ENCODE results near the gene DHRS1.
A peak's percentile ranks its signal among the peaks of the same experiment; 100 is the strongest.

Gene DHRS1

DNA sequence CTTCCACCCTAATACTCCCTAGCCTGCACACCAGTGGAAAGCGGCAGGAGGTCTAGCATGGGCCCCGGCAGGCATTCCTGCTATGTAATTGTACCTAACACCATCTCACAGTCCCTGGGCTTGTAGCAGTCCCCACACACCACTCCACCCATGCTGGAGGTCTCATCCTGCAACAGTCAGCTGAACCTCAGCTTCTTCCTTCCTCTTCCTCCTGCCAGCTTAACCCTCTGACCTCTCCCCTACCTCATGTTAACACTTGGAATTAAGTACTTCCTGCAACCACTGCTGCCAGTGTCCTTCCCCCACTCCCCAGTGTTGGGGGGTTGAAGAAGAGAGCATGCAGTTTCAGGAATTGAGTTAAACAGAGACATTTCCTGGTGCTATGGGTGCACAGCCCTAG is 27.7 kb upstream of the DHRS1 start:
- DNase-seq: peak; percentile 83 to 88

DNA sequence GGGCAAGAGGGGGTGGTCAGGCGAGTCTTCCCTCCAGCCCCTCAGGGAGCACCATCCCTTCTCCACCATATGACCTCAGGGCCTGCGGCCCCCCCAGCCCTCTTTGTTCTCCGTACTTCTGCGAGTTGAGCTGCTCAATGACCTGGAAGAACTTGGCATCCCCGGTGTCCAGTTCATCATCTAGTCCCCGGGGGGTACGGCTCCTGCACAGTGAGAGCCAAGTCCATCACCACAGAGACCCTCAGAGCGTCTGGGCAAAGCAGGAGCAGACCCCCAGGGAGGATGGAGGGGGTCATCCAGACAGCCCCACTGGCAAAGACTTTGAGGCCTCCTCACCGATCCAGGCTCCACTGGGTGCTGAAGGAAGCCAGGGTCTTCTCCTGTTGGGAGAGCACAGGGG is 26.4 kb upstream of the DHRS1 start:
- no peak for DNase-seq

DNA sequence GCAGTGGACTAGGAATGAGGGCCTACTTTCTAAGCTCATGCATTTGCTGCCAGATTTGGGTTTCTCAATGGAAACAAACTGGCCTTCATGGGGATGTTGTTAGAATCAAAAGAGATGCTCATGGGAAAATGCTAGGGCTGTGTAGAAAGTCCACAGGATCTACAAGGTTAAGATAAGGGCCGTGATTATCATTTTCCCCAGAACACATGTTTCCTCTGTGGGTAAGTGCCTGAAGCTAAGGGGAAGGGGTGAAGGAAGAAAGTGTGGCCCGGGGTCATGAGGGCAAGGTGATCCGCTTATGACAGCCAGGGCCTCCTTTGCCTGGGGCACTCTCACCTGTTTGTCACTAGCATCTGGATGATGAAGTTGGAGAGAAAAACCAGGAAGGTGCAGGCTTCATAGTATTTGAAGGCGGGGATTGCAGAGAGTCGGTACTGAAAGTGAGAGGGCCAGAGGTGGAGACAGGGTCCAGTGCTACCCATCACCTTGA is 25.5 kb upstream of the DHRS1 start:
- DNase-seq: no peak

DNA sequence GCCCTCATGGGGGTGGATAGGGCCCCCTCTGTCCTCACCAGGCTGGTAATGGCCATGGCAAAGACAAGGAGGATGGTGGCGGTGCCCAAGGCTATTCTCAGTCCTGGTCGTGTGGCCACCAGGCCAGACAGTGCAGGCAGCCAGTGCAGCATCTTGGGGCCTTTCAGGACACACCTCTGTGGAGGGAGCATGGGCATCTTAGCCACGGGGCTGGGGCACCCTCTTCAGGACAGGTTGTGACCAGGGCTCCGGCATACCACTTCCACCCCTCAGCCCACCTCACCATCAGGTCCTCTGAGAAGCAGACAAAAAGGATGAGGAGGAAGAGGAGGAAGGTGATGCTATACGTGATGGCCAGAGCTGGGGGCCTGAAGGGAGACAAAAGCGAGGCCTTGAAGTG is 24.4 kb upstream of the DHRS1 start:
- DNase-seq: no peak

DNA sequence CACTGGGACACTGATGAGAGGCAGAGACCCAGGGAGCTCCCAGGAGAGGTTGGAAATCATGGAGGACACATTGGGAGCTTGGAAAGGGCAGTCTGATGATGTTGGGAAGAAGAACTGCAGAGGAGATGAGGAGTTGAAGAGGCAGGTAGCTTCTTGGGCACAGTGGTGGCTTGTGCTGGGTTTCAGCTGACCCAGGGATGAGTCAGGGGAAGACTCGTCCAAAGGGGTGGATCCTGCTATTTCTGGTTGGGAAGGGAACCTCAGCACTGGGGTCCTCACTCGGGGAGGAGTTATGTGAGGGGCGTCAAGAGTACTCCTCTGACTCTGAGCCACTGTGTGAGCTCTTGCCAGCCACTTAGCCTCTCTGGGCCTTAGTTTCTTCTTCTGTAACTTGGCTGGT is 23.8 kb upstream of the DHRS1 start:
- DNase-seq: no peak

DNA sequence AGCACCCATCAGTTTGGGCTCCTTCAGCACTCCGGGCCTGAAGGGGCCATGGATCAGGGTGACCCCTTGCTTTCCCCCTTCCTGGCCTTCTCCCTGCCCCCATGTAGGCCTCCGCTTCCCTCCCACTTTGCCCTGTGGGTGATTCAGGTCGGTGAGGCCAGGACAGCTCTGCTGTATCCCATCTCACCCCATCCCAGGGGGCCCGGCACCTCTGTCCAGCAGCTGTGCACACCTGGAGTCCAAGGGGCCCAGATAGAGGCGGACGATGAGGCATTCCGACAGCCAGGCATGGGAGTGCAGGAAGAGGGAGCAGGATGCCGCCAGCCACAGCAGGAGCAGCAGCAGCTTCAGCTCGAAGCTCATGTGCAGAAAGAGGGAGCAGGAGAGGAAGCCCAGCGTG is 23.1 kb upstream of the DHRS1 start:
- no peak for DNase-seq

DNA sequence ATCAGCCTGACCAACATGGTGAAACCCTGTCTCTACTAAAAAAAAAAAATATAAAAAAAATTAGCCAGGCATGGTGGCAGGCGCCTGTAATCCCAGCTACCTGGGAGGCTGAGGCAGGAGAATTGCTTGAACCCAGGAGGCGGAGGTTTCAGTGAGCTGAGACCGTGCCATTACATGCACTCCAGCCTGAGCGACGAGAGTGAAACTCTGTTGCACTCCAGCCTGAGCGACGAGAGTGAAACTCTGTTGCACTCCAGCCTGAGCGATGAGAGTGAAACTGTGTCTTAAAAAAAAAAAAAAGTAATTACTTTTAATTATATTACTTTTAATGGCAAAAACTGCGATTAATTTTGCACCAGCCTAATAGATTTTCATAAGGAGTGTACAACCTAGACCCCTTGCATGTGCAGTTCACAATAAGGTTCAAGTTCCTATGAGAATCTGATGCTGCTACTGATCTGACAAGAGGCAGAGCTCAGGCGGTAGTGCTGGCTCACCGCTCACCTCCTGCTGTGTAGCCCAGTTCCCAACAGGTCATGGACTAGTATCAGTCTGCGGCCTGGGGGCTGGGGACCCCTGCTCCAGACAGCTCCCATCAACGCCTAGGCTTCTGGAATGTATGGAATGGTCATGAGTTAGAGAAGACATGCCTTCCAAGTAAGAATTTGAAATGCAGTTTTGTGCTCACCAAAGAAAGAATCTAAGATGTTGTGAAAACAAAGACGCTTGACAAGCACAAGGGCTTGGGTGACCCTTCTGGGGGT is 21.8 kb upstream of the DHRS1 start:
- DNase-seq: no peak

DNA sequence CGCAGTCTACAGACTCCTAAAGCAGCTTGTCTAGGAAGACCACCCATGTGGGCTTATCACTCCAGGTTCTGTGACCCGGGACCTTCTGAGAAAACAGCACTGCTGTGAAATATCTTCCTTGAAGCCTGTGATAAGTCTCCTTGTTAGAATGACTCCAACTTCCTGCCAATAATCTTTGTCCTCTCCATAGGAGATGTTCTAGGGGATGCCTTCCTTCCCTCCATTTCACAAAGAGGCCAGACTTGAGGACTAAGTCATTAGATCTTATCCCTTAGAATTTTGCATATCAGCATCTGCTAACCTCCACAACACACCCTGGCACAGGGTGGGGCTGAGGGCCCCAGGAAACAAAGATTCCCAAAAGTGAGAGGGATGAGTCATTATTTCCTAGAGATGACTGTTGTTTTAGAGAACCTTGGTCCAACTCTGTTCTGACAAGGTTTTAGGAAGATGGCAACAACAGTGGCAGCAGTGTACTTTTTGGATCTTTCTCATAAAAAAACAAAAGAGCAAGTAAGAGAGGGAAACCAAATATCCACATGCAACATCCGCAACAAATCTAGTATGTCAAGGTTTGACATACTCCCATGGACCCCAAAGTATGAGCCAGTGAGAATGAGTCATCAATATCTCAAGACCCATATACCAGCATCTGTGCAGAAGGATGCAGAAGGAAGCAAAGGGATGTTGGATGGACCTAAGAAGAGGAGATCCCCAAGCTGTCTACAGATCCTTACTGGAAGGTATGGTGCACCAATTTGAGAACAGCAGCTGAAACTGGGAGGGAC is 17.8 kb upstream of the DHRS1 start:
- DNase-seq: no peak

DNA sequence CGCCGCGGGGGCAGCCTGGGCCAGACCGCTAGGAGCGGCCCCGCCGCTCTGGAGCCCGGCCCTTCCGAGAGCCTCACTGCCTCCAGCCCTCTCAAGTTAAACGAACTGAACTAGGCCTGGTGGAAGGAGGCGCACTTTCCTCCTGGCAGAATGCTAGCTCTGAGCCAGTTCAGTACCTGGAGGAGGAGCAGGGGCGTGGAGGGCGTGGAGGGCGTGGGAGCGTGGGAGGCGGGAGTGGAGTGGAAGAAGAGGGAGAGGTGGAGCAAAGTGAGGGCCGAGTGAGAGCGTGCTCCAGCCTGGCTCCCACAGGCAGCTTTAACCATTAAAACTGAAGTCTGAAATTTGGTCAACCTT is 17.0 kb upstream of the DHRS1 start:
- no peak for DNase-seq

DNA sequence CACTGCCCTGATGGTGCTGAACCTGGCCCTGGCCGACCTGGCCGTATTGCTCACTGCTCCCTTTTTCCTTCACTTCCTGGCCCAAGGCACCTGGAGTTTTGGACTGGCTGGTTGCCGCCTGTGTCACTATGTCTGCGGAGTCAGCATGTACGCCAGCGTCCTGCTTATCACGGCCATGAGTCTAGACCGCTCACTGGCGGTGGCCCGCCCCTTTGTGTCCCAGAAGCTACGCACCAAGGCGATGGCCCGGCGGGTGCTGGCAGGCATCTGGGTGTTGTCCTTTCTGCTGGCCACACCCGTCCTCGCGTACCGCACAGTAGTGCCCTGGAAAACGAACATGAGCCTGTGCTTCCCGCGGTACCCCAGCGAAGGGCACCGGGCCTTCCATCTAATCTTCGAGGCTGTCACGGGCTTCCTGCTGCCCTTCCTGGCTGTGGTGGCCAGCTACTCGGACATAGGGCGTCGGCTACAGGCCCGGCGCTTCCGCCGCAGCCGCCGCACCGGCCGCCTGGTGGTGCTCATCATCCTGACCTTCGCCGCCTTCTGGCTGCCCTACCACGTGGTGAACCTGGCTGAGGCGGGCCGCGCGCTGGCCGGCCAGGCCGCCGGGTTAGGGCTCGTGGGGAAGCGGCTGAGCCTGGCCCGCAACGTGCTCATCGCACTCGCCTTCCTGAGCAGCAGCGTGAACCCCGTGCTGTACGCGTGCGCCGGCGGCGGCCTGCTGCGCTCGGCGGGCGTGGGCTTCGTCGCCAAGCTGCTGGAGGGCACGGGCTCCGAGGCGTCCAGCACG is 16.4 kb upstream of the DHRS1 start:
- no peak for DNase-seq

DNA sequence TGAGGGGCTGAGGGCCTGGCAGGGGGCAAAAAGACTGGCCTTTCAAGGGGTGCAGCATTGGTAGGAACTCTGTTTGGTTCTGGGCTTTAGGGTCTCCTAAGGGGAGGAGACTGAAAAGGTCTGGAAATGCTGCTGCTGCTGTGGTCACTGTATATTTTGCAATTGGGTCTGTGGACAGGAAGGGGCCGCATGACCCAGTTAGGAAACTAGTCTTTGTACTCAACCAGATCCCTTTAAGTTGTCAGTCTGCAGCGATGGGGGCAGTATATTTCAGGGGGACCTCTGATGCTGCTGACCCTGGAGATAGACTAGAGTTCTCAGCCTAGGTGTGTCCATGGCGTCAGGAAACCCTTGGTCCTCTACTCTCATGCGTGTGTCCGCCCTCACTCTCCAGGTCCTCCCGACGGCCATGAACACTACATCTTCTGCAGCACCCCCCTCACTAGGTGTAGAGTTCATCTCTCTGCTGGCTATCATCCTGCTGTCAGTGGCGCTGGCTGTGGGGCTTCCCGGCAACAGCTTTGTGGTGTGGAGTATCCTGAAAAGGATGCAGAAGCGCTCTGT is 15.7 kb upstream of the DHRS1 start:
- DNase-seq: no peak

DNA sequence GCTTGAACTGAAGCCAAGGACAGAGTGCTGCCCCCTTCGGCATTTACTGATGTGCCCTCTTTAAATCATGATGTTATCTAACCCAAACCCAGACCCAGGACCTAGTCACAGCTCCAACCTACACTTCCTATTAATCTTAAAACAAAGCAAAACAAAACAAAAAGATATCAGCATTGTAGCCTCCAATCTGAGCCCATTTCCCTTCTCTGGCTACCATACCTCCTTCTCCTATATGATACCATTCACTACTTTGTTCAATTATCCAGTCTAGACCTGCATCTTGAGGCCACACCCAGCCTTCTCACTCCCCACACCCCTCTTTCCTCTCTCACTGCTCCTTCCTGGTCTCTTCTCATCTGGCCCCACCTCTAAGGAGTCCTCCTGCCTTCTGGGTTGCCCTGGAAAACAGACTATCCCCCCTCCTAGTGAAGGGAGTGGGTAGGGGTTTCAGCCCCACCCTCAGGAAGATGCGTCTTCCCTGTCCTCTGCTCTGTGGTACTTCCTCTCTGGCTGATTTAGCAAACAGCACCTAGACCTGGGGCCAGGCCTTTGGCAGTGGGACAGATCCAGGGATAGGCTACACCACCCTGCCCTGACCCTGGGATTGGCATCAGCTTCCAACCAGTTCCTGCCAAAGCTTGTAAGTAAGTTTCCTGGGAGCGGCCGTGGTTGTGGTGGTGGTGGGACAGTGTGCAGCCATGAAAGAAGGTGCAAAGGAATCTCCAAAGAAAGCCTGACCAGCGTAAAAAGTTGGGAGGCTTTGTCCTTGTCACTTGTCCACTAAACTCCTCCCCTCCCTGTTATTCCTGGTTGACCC is 15.0 kb upstream of the DHRS1 start:
- no peak for DNase-seq

DNA sequence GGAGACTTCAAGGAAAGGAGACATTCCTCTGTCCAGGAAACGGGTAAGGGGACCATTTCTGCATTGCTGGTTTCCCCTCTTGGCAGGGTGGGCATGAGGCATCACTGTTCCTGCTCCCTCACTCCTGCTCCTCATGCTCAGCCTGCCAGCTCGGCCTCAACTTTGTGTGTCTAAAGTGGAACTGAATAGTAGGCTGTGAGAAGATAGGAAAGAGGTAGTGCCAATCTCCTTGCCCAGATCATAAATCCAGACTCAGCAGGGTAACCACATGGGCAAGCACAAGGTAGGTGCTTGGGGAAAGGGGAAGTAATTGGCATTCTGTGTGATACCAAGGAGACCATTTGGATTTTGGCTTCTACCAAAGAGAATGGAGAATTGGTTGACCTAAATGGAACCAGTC is 14.3 kb upstream of the DHRS1 start:
- DNase-seq: no peak

DNA sequence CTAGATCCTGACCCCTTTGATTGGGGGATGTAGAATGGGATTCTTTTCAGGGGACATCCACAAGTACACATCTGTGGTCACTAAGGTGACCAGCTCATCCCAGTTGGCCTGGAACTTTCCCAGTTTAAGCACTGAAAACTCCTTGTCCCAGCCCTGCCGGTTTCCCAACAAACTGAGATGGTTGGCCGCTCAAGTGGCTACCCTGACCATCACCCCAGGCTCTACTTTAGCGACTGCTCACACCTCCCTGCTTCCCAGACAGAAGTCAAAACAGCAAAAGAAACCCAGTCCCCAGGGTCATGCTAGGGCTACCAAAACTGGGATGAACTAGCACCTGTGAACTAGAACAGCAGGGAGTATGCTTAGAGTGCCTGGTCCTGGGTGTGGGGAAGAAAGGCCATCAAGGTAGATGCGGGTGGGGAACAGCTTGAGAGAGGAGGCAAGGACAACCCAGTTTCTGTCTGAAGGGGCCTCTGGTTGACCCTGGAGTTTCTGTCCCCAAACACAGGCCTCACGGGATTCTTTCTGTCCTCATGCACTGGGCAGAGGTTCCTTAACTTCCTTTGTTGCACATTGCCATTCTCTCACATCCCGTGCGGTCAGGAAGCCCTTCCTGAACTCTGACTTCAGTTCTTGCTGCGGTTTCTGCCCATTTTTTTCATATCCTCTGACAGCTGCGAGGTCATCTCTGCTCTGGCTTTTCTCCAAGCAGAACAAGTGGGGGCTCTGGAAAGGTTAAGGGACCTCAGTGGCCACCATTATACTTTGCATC is 13.3 kb upstream of the DHRS1 start:
- peak; percentile 89 to 90 for DNase-seq

DNA sequence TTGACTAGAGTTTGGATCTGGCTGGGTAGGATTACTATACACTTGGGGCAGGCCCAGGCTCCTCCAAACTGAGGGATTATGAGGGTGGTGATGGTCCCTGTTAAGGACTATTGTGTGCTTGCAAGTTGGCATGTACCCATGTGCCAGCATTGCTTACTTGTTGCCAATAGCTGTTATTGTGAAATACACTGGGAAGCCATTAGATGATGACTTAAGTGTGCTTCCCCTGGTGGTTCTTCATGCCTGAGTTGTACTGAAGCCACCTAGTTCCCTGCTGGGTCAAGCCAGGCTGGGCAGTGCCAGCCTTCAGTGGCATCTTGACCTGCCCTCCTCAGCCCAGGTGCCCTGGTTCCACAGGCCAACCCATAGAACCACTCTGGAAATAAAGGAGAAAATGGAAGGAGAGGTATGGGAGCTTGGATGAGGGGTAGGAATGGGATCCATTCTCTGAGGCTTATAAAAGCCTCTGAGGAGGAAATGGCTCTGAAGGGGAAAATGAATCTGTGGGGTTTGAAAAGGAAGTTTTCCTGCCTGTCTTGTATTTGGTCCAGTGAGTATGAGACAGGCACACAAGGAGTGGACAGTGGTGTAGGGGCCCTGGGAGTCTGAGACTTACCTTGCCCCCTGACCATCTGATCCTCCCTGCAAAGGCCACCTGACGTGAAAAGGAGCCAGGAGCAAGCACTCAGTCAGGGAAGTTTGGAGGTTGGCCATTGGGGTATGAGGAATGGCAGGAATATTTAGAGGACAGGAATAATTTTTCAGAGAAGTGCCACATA is 12.4 kb upstream of the DHRS1 start:
- DNase-seq: no peak

DNA sequence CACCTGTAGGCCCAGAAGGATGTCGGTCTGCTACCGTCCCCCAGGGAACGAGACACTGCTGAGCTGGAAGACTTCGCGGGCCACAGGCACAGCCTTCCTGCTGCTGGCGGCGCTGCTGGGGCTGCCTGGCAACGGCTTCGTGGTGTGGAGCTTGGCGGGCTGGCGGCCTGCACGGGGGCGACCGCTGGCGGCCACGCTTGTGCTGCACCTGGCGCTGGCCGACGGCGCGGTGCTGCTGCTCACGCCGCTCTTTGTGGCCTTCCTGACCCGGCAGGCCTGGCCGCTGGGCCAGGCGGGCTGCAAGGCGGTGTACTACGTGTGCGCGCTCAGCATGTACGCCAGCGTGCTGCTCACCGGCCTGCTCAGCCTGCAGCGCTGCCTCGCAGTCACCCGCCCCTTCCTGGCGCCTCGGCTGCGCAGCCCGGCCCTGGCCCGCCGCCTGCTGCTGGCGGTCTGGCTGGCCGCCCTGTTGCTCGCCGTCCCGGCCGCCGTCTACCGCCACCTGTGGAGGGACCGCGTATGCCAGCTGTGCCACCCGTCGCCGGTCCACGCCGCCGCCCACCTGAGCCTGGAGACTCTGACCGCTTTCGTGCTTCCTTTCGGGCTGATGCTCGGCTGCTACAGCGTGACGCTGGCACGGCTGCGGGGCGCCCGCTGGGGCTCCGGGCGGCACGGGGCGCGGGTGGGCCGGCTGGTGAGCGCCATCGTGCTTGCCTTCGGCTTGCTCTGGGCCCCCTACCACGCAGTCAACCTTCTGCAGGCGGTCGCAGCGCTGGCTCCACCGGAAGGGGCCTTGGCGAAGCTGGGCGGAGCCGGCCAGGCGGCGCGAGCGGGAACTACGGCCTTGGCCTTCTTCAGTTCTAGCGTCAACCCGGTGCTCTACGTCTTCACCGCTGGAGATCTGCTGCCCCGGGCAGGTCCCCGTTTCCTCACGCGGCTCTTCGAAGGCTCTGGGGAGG is 11.3 kb upstream of the DHRS1 start, which contains the start of gene LTB4R:
Gene LTB4R (plus strand): TSS at position 857 of the 959 bp plus-strand sequence. CDS start 4,150 bp downstream, outside the sequence.
- DNase-seq: peak; percentile 61 to 65

DNA sequence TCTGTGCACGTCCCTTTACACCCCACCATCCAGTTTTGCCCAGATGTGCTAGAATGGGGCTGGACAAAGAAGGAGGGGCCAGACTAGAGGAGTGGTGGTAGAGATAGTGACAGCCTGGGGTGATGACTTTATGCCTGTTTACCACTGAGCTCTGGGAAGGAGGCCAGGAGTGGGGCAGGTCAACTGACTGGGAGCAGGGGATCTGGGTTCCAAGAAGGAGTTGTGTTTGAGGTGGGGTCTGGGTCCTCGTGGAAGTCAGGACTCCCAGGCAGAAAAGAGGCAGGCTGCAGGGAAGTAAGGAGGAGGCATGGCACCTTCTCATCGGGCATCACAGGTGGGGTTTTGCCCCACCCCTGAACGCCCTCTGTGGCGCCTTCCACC is 10.7 kb upstream of the DHRS1 start:
- DNase-seq: no peak

DNA sequence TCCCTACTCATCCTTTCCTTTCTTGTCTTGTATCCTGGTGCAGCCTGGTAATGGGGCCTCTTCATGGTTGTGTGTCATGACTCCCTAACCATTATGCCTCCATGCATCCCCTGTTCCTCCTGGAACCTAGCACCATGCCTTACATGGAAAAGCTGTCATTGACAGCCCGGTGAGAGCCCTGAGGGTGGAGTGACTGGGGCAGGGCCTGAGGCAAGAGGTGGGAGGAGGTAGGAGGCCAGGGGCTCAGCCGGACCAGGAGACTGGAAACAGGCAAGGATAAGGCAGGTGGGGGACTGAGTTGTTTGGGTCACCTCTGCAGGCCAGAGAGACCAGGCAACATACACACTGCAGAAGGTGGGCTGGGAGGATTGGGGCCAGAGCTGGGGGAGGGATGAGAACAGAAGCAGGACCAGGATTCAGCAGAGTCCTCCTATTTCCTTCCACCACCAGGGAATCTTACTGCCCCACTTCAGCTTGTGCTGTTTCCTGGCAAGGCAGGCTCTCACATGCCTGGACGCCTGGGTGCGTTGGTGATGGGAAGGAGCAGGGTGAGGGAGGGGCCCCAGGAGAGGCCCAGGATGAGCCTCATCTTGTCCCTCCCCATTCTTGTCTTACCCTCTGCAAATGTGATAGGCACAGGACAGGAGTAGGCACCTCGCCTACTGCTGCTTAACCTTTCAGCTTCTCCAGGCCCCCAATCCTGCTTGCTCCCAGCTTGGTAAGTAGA is 10.1 kb upstream of the DHRS1 start, which contains the start of gene LTB4R2:
Gene LTB4R2 (plus strand): TSS at position 603 of the 727 bp plus-strand sequence. CDS start 525 bp downstream, outside the sequence.
- DNase-seq: no peak
